NCI-H524 (cell line): ENCODE measurements around the gene MINDY4B.

Source experiments
- DNase-seq, 2 experiments: peaks; one replicate each; lab custom pipeline; 2025; lab: John Stamatoyannopoulos, UW

The MINDY4B gene

DNA sequence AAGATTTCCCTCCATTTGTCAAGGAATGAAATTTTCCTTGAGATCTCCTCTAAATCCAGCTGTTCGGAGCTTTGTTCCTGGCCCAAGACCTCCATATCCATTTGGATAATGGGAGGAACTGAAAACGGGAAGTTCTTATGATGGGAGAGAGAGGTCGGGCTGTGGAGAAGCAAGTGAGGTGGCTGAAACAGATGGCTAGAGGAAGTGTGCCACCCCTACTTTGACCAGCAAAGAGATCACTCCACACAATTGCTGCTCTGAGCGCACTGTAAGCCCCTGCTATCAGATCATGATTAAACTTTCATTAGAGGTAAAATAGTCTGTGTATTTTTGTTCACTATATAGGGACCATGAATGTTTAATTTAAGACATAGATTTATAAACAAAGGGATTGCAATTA lies at the start of gene MINDY4B:
Gene MINDY4B (minus strand): TSS at position 101 of the 400 bp plus-strand sequence. CDS start 0 bp downstream, at position 101.
- DNase-seq, result no peak

- no peak for DNase-seq
These were observed 46.7 kb upstream of the MINDY4B start for GRCh38 chr3:150951923-150952322.

GRCh38 chr3:150945226-150946032 lies 40.2 kb upstream of the MINDY4B start:
- no peak for DNase-seq

DNA sequence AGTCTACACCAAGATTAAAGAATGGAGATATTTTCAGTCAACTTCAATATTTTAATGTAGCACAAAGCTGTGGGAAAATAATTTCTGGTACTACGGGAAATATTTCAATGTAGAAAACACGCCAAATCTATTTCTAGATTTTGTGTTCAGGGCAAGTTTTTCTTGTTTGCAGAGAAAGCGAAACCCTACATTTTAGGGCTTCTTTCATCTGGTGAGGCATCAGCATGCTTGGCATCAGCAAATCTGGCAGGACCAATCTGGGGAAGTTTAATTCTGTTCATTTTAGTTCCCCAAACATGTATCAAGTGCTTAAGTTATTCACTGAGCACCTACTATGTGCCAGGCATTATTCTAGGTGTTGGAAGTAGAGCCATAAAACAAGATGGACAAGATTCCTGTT lies 37.0 kb upstream of the MINDY4B start:
- no peak for DNase-seq

- no peak for DNase-seq
These were observed 31.5 kb upstream of the MINDY4B start for GRCh38 chr3:150936693-150937092.

DNA sequence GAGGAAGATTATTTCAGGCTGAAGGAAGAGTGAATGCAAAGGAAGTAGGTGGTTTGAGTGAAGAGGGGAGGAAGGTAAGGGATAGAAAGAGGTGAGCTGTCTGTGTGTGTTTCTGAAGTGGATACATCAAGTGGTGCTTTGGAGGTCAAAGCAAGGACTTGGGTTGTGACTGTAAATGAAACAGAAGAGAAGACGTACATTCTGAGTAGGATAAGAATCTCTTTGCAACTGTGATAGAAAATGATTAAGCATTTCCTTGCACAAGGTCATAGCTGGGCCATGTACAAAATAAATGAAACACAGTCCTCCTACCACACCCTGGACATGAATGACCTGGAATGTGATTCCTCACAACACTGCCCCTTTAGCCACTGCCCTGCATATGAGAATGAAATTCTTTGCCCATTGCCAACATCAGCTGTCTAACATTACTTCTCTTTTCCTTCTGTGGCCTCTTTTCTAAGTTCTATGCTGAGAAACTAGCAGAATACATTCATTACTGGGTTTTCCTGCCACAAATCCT lies 28.3 kb upstream of the MINDY4B start:
- no peak for DNase-seq

DNA sequence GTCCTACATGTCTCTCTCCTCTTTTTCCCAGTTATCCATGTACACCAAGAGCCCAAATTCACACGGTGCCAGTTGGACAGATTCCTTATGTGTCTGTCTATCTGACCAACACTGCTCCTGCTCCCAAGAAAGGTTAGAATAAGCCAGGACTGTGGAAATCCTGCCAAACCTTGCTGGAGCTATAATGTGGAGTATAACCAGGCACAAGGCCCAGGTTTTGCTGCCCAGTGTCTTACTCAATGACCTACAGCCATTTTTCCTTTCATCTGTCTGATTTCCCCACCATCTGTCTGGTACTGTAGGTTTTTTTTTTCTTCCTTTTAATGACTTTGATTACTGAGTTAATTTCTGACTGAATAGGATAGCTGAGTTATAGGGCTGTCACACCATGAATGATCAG lies 26.5 kb upstream of the MINDY4B start:
- DNase-seq, result no peak

DNA sequence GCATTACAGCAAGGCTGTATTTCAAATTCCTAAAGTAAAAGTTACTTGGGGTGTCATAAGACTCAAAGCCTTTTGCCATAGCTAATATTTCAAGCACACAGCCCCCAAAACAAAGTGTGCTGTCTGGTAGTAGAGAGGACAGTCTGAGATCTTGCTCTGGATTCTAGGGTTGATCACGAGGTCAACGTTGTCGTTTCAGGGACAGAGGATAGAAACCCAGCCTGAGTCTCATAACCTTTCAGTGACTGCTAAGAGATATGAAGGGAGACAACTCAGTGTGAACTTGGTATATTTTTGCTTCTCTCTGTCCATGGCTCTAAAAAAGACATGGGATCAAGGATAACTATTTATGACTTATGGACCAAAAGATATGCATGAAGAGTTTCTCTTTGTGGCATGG lies 25.6 kb upstream of the MINDY4B start:
- no peak for DNase-seq

DNA sequence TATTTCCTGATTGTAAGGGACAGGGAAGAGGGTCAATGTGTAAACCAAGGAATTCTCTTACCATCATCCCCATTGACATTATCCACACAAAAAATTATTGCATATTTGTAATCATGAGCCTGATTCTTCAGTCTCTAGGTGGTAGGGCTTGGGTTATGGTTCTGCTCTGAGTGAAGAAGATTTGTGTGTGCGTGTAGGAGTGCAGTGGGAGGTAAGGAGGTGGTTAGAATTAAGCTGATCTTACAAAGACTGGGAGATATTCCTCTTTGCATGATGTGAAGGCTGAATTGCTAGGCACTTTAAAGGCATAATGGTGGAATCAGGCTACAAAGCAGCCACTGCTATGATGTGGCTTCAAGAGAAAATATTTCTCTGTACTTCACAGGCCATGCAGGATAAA lies 23.0 kb upstream of the MINDY4B start:
- DNase-seq, result no peak

- no peak for DNase-seq
These were observed 21.1 kb upstream of the MINDY4B start for GRCh38 chr3:150926328-150926727.

DNA sequence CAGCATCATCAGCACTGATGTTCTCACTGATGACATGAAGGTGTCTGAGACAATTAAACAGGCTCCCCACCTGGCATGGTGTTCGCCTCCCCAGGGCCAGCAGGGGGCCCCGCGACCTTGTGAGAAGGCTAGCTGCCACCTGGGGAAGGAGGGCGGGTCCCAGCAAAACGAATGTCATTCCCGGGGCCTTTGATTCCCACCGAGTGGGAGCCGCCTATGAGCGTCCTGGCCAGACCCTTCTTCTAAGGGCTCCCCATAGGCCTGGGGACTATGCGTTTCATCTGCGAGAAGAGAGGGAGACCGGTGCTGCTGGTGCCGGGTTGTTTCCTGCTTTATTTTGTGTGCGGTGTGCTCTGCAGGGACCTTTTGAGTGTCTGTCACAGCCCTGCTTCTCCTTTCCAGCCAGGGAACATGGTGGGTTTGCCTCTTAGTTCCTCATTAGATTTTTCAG lies 20.5 kb upstream of the MINDY4B start:
- DNase-seq, result peak; percentile 80 to 88

- no peak for DNase-seq
These were observed 17.4 kb upstream of the MINDY4B start for GRCh38 chr3:150922611-150923010.

GRCh38 chr3:150921209-150921608 lies 16.0 kb upstream of the MINDY4B start:
- no peak for DNase-seq

DNA sequence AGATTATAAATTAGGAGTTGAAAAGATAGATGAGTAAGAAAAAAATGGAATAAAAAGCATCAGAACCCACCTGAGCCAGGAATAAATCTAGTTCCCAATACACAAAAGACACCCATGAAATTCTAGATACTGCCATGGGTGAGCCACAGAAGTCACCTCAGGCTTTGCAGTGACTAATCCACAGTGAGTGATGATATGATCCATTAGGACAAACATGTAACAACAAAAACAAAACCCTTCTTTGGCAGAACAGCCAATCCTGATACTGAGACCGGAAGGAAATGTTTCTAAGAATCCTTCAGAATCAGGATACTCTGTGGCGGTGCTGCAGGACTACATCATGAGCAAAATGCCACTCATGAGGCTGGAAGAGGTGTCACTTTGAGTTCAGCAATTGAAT lies 15.0 kb upstream of the MINDY4B start:
- DNase-seq, result no peak

DNA sequence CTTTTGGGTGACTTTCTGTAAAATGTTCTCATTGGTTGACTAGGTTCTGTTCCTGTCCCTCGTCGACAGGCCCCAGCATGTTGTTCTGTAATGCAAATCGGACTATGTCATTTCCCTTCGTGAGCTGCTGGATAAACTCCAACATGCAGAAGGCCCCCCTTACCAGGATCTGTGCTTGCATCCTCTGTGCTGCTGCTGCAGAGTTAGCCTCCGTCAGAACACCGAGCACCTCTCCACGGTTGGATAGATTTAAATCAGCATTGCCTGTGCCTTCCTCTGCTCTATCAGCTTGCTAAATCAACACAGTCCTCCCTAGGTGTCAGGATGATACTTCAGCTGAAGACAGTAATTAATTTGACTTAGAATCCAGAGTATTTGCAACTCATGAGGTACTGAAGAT lies 12.7 kb upstream of the MINDY4B start:
- no peak for DNase-seq

DNA sequence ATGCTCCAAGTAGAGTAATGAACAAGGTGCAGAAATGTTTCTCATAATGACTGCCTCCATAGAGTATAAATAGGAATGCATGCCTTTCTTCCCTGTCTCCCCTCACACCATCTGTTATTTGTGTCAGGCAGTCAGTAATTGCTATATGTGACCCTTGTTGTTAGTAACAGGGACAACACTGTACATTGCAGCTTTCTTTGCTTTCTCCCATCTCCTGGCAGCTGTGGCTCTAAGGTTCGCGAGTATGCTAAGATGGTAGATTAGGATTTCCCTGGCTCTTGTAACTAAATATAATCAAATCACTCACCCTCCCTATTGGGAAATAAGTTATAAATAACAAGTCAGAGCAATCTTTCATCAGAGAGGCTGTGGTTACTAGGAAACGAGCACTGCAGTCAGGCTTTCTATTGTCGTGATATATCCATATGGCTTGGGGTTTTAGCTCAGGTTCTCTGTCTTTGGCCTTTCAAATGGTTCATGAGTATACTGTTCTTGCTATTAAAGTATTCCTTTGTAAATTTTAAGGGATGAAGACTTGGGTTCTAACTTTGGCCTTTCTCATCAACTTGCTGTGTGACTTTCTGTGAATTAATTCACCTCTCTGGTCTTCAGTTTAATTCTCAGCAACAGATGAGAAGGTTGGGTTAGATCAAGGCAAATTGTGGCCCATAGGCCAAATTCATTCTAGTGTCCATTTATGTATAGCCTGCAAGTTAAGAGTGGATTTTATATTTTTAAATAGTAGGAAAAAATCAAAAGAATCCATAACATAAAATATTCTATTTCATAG lies 8.1 kb upstream of the MINDY4B start:
- peak; percentile 15 to 64 for DNase-seq

- DNase-seq, result no peak
These were observed 7.3 kb upstream of the MINDY4B start for GRCh38 chr3:150912501-150912900.

- DNase-seq, result peak; percentile 40 to 83
These were observed 6.5 kb upstream of the MINDY4B start for GRCh38 chr3:150911771-150912170.

GRCh38 chr3:150906461-150906860 lies 1.2 kb upstream of the MINDY4B start:
- DNase-seq, result no peak

DNA sequence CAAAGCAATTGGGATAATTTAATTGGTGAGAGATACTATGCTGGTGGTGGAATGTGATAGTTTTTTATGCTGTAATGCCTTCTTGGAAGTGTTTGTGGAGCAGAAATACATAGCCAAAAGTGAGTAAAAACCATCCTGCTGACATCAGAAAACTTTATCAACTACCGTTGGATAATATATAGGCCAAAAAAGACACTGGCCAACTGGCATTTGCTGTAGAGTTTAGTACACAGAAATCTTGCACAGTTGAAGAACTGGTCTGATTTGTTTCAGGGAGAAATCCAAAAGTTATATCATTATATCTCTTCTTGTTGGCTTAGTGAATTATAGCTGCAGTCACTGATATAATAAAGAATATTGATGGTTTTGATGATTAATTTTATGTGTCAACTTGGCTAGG lies 507 bp upstream of the MINDY4B start:
- no peak for DNase-seq

- no peak for DNase-seq
These were observed 2.3 kb downstream of the MINDY4B start for GRCh38 chr3:150902988-150903387.

- no peak for DNase-seq
These were observed 3.4 kb downstream of the MINDY4B start for GRCh38 chr3:150901793-150902192.

- peak; percentile 82 to 83 for DNase-seq
These were observed 6.1 kb downstream of the MINDY4B start for GRCh38 chr3:150899141-150899540.
